Osteocyte (in vitro differentiated cells): ENCODE results near the gene PTPRM. TPM values are rescaled to one million over a fixed set of nuclear protein-coding genes. Genes with fewer than 3 reads are reported as not detected.

Source experiments
- DNase-seq: peaks from one replicate; pipeline ENCODE4 v3.0.0; 2021; ENCODE audit warnings: mixed read lengths; ENCODE audit not compliant: unreplicated experiment; ENCODE audit errors: extremely low spot score
- H3K27ac Mint-ChIP-seq: one replicate; pipeline ENCODE4 v1.8.0; 2021; ENCODE audit warnings: mild to moderate bottlenecking, mixed read lengths; ENCODE audit not compliant: unreplicated experiment
- H3K27me3 Mint-ChIP-seq: one replicate; pipeline ENCODE4 v1.8.0; 2021; ENCODE audit warnings: mixed read lengths; ENCODE audit not compliant: unreplicated experiment
- H3K36me3 Mint-ChIP-seq: one replicate; pipeline ENCODE4 v1.8.0; 2021; ENCODE audit warnings: mixed read lengths; ENCODE audit not compliant: unreplicated experiment
- H3K4me1 Mint-ChIP-seq: one replicate; pipeline ENCODE4 v1.8.0; 2021; ENCODE audit warnings: mixed read lengths; ENCODE audit not compliant: unreplicated experiment
- H3K4me3 Mint-ChIP-seq: one replicate; pipeline ENCODE4 v1.8.0; 2021; ENCODE audit warnings: mild to moderate bottlenecking, moderate library complexity, mixed read lengths; ENCODE audit not compliant: unreplicated experiment
- H3K9me3 Mint-ChIP-seq: one replicate; pipeline ENCODE4 v1.8.0; 2021; ENCODE audit warnings: mixed read lengths; ENCODE audit not compliant: unreplicated experiment
- CTCF ChIP-seq: fragments of 200-600 bp; sonication (generic); IDR thresholded peaks from 2 replicates; pipeline ENCODE4 v1.5.0; 2021; ENCODE audit warnings: antibody characterized with exemption, mild to moderate bottlenecking, moderate library complexity
- total RNA-seq: library from RNA; stranded (reverse); gene quantifications from 2 replicates; pipeline ENCODE4 v1.2.1, GENCODE V29; 2021

Gene PTPRM
- total RNA-seq, 1 donor from 2014 or later: 105 TPM

- peak; percentile 41 for TF ChIP-seq CTCF
- peaks cover 3% of the 10 kb centered on the region for H3K36me3 Mint-ChIP-seq
- DNase-seq: peak; percentile 17
- no peak overlapping the region for H3K27ac Mint-ChIP-seq
- H3K4me1 Mint-ChIP-seq: peaks cover 5% of the 10 kb centered on the region
- H3K4me3 Mint-ChIP-seq: no peak overlapping the region
- no peaks in the 10 kb centered on the region for H3K9me3 Mint-ChIP-seq
- peaks cover 42% of the 10 kb centered on the region for H3K27me3 Mint-ChIP-seq
These were observed 882.9 kb downstream of the PTPRM start for GRCh38 chr18:8450013-8450412.

GRCh38 chr18:8450898-8451665, 884.0 kb downstream of the PTPRM start:
- H3K4me1 Mint-ChIP-seq: peaks cover 5% of the 10 kb centered on the region
- H3K9me3 Mint-ChIP-seq: no peaks in the 10 kb centered on the region
- H3K27me3 Mint-ChIP-seq: peaks cover 35% of the 10 kb centered on the region
- DNase-seq: peak; percentile 68
- H3K36me3 Mint-ChIP-seq: peaks cover 3% of the 10 kb centered on the region
- TF ChIP-seq CTCF: no peak
- H3K27ac Mint-ChIP-seq: no peak overlapping the region
- no peak overlapping the region for H3K4me3 Mint-ChIP-seq

- H3K27me3 Mint-ChIP-seq: peaks cover 16% of the 10 kb centered on the region
- TF ChIP-seq CTCF: no peak
- H3K4me3 Mint-ChIP-seq: no peak overlapping the region
- peaks cover 3% of the 10 kb centered on the region for H3K36me3 Mint-ChIP-seq
- H3K27ac Mint-ChIP-seq: no peak overlapping the region
- no peaks in the 10 kb centered on the region for H3K9me3 Mint-ChIP-seq
- DNase-seq: peak; percentile 51
- peaks cover 1% of the 10 kb centered on the region for H3K4me1 Mint-ChIP-seq
These were observed 886.4 kb downstream of the PTPRM start for GRCh38 chr18:8453528-8453927.

- peaks cover 17% of the 10 kb centered on the region for H3K27me3 Mint-ChIP-seq
- no peak overlapping the region for H3K4me3 Mint-ChIP-seq
- no peaks in the 10 kb centered on the region for H3K9me3 Mint-ChIP-seq
These were observed 887.0 kb downstream of the PTPRM start for GRCh38 chr18:8454136-8454535.

More at GRCh38 chr18:8454136-8454535, 887.0 kb downstream of the PTPRM start:
- no peak for TF ChIP-seq CTCF
- DNase-seq: peak; percentile 36
- Mint-ChIP-seq H3K27ac (no peak overlapping the region), H3K36me3 (peaks cover 3% of the 10 kb centered on the region), H3K4me1 (no peaks in the 10 kb centered on the region)
